Occipital lobe (tissue), 2 donors: ENCODE results near the gene DDX55. TPM values are rescaled to one million over a fixed set of nuclear protein-coding genes. Genes with fewer than 3 reads are reported as not detected.

Experiments
- small RNA-seq: library from RNA; depleted of rRNA; stranded (forward); fragments of <200 nt; gene quantifications from one replicate; pipeline ENCODE3, GENCODE V24; 2014
- total RNA-seq: library from RNA; depleted of rRNA; stranded (reverse); fragments of >200 nt; gene quantifications from one replicate; pipeline ENCODE4 v1.2.3, GENCODE V29; 2014

DDX55 gene
- total RNA-seq, 1 donor from 2014 or later: 21.5 TPM

Small RNA genes lying within 50 kb of the gene (small RNA-seq; reads per million reads assigned to genes)
- gene SNORA9B: 0.12 reads per million

Other genes starting within 250 kb of the DDX55 start
- gene SBNO1, start 237.3 kb upstream of the DDX55 start, total RNA-seq: 48.4 TPM
- 31.5 TPM for gene KMT5A, start 218.0 kb upstream of the DDX55 start, total RNA-seq
- gene RILPL2, start 165.4 kb upstream of the DDX55 start, total RNA-seq: 0.78 TPM
- gene SNRNP35, start 144.0 kb upstream of the DDX55 start, total RNA-seq: 25.4 TPM
- gene RILPL1, start 68.4 kb upstream of the DDX55 start, total RNA-seq: 4.8 TPM
- 244 TPM for gene TMED2, start 17.5 kb upstream of the DDX55 start, total RNA-seq
- gene EIF2B1, start 31.6 kb downstream of the DDX55 start, total RNA-seq: 27.1 TPM
- 38.7 TPM for gene GTF2H3, start 31.7 kb downstream of the DDX55 start, total RNA-seq
- gene TCTN2, start 69.0 kb downstream of the DDX55 start, total RNA-seq: 17.9 TPM
- gene ATP6V0A2, start 110.3 kb downstream of the DDX55 start, total RNA-seq: 32.4 TPM
- gene DNAH10, start 160.2 kb downstream of the DDX55 start, total RNA-seq: 22.6 TPM